Stimulated activated CD8-positive, alpha-beta memory T cell treated with anti-CD3 and anti-CD28 coated beads, Interleukin-2, amount 100 ng/mL, for 48 hours (primary cell): ENCODE data around the gene NOTO.

Experiments
- DNase-seq, 2 donors: peaks; one replicate each; pipeline ENCODE4 v3.0.0-alpha.2; 2020; ENCODE audit warnings: low read depth in 2 of 2

NOTO gene

DNA sequence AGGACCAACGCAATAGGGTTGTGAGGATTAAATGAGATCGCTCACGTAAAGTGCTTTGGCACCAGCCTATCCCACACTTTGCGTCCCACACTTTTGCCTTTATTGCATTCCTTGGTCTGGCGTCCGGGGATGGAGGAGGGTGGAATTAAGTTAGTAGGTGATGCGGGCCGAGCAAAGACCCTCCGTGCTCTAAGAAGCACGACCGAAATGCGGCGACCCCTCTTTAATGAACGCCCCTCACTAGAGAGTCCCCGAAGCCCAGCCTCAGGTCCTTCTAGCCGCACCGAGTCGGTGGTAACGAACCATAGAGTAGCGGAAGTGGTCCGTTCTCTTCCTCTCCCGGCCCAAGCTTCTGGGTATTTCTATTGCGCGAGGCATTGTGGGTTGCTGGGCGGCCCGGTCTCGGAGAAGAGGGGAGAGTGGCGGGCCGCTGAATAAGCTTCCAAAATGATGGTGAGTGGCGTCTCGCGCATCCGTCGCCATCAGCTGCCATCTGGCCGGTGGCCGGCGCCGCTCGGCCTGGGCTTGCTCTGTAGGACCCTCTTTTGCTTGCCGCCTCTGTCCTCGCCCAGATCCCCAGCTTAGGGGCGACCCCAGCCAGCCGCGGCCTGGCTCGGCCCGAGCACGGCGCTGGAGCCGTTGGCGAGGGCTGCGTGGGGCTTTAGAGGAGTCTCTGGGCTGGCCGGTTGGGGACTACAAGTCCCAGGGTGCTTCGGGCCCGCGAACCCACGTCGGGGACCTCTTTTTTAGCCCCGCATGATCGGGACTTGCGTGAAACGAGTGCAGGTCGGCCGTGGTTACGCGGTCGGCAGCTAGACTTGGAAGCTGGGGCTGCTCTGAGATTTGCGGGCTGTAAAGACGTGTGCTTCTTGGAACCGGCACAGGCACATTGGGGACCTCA, 31.8 kb downstream of the NOTO start, which contains the start of gene CCT7:
Gene CCT7, plus strand, starts transcription at position 377 of the 901 bp plus-strand sequence. Its CDS starts 71 bp downstream, at position 448.
- peak; percentile 70 to 75 for DNase-seq

DNA sequence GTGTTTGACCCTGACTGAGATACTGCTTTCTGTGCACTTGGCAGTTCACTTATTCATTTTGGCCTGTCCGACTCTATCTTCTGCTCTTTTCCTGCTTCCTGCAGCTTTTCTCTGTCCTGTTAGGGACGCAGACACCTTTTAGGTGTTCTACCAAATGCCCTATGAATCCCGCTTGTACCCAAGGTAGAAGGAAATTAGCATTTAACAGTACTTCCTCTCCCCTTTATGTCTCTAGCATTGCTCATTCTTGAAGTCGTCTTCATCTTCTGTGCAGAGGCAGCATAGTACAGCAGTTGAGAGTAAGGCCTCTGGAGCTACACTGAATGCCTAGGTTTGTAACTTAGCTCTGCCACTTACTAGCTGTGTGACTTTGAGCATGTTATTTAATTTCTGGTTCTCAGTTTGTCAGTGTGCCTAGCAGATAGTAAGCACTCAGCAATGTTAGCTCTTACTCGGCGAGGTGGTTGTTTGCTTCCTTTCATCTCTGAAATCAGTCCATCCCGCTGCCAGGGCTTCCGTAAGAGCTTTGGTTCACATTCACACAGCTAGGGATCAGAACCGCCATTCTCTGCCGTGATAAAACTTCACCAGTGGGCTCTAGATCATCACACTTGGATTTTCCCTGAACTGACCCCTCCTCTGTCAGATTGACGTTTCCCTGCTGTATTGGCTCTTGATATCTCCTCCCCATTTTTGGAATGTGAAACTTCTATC, 33.1 kb downstream of the NOTO start:
- DNase-seq, result no peak

DNA sequence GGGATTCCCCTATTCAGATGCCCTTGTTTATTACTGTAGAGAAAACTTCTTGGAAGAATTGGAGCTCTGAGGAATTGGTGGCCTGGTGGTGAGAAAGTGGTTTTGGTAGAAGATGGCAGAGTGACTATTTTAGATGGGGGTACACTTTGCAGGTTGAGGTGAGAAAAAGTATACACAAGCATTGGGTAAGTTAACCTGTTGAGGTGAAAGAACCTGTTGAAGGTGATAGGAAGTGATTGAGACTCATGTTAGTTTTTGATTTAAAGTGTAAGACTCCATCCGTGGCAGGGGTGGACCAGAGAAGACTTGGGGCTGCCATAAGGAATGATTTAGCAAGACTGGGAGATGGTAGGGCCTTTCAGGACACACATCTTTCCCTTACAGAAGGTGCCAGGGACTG, 34.8 kb downstream of the NOTO start:
- no peak for DNase-seq

DNA sequence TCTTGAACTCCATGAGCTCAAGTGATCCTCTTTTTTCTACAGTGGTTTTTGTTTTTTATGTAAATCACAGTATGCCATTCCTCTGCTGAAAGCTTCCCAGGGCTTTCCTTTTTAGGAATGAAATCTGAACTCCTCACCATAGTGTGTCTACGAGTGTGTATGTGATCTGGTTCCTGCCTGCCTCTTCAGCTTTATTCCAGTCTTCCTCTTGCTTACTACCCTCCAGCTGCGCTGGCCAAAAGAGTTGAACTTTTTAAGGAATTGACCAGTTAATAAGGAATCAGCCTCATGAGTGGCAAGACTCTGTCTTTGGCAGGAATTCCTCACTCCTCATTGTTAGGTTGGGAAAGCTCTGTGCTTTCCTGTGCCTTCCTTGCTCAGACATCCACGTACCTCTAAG, 35.8 kb downstream of the NOTO start:
- DNase-seq, result no peak

DNA sequence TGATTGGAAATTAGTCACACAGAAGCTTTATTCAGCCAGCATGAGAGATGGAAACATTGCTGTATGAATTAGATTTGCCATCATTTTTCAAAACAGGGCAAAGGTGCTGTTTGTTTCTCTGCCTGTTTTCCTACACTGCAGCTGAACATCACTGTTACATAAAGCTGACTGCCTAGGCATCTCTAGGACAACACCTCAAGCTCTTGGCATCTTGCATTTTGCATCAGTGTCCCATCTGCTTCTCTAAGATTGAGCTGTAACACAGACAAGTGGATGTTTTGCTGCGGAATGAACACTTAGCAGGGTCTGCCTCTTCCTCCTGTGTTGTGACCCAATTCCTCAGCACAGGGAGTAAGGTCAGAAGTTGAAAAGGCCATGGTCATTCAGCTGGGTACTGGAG, 36.6 kb downstream of the NOTO start:
- no peak for DNase-seq

DNA sequence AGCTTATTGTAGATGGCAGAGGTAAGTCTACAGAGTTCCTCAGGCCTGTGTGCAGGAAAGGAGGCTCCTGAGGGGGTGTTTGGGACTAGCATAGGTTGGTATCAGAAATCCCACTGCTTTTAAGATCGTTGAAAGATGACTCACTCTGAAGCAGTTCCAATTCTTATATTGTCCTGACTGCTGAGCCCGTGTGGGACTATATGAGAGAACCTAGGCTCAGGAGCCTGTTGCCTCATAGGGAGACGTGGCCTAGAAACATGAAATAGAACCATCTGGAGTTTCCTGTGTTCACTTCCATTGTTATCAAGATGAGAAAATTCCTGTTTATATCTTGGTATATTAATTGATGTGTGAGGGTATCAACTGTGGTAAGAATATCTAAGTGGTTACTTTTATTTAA, 37.4 kb downstream of the NOTO start:
- no peak for DNase-seq

DNA sequence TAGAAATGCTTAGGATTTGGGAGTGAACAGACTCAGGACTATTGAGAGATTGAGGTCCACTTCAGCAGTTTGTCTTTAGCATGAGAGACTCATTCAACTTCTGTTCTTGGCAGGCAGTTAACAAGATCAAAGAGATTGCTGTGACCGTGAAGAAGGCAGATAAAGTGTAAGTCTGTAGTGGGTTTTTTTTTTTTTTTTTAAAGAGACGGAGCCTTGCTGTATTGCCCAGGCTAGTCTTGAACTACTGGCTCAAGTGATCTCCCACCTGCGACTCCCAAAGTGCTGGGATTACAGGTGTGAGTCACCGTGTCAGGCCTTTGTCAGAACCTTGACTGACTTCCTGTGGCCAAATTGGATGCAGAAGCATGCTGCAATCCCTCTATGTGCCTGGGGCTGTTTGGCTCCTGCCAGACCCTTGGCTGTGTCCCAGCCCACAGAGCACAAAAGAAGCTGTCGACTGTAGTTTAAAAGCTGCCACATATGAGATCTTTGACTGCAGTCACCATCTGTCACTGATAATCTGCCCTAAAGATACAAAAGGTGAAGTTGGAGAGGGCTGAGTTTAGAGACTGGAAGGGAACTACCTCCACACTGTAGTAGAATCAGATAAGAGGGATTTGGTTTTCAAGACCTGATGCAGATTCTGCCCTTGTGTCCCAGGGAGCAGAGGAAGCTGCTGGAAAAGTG, 41.7 kb downstream of the NOTO start:
- no peak for DNase-seq

DNA sequence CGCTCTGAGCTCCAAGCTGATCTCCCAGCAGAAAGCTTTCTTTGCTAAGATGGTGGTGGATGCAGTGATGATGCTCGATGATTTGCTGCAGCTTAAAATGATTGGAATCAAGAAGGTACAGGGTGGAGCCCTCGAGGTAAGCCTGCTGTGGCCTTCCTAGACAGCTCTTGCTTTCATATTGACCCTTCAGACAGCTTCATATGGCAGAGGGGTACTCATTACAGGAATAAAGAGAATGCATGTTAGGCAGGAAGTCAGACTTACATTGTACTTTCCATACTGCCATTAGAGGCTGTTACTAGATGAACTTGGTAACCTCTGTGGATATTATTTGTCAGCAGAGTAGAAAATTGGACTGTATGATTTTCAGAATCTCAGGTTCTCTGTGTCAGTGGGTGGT, 42.2 kb downstream of the NOTO start:
- DNase-seq, result no peak

DNA sequence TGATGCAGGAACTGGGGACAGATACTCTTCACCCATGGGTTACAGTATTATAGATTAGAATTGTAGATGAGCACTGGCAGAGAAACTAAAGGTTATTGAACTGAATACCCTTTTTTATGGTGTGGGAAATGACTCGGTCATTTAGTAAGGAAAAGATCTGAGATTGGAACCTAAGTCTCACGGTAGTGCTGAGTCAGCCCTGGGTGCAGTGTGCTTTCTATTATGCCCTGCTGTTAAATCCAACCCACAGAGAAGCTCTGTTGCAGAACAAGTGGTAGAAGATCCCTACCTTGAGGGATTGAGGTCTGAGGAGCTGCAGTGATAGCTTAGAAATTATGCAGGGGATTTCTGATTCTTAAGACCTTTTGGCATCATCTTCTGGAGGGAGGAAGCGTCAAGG, 44.5 kb downstream of the NOTO start:
- no peak for DNase-seq

DNA sequence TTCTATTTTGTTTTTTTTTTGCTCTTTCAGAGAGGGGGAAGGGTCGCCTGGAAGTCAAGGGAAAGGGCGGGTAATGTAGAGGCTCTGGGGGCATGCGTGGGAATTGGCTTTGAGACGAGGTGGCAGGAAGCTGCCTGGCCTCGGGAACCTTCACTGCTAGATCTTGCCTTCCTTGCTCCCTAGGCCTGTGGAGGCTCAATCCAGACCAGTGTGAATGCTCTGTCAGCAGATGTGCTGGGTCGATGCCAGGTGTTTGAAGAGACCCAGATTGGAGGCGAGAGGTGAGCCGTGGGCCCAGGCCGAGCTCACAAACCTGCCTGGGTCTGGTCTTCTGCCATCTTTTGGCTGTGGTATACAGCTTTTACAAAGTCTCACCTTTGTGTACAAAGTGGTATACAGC, 47.3 kb downstream of the NOTO start:
- no peak for DNase-seq

DNA sequence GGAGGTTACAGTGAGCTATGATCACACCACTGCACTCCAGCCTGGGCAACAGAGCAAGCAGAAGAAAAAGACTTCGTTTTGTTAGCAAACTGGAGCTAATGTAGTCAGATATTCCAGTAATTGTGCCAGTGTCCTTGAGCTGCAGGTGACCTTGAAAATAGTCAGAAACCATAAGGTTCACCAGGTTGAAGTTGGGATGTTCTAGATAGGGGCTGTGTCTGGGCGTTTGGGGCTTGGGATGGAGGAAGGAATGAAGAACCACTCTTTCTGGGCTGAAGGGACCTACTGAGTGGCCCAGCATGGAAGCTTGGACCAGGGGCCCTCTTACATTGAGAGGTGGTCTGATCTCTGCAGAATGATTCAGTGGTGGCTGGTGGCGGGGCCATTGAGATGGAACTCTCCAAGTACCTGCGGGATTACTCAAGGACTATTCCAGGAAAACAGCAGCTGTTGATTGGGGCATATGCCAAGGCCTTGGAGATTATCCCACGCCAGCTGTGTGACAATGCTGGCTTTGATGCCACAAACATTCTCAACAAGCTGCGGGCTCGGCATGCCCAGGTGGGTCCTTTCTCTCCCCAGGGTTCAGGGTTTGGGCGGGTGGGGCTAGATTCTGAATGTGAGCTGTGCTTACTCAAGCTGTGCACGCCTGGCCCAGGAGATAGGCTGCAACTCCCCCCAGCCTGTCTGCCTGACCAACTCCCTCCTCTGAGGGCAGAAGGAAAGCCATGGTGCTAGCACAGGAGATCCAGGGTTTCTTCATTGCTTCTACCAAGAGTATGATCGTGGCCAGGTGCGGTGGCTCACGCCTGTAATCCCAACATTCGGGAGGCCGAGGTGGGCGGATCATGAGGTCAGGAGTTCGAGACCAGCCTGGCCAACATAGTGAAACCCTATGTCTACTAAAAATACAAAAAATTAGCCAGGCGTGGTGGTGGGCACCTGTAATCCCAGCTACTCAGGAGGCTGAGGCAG, 48.8 kb downstream of the NOTO start:
- DNase-seq, result no peak

DNA sequence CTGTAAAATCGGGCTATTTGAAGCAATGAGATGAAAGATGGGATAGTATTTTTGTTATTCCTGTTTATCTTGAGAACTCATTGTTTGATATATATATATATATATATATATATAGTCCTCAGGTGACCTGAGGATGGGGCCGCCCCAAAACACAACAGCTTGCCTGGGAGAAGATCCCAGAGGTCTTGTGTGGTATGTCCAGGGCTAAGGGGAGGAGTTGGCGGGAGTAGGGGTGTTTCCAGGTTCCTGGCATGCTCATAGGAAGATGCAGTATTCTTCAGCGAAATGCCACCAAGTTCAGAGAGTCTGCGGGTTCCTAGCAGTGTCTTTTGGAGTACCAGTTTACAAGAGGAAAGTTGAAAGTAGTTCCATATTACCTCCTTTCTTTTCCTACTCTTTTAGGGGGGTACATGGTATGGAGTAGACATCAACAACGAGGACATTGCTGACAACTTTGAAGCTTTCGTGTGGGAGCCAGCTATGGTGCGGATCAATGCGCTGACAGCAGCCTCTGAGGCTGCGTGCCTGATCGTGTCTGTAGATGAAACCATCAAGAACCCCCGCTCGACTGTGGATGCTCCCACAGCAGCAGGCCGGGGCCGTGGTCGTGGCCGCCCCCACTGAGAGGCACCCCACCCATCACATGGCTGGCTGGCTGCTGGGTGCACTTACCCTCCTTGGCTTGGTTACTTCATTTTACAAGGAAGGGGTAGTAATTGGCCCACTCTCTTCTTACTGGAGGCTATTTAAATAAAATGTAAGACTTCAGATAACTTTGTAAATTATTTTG, 50.1 kb downstream of the NOTO start:
- no peak for DNase-seq

DNA sequence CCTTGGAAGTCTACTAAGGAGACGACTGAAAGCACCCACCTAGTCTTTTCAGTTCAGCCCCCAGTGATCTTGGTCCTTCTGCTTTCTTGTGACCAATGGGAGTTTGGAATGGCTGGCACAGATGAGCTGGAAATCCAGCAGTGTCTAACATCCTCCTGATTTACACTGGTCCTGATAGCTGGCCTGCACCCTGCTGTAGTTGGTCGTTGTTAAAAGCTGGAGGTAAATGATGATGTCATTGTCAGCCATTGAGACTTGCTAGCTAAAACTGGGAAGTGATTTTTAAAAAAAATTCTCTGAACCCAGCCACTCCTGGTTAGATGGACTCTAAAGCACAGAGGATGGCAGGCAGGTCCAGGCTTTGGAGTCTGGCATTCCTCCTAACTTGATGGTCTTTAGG, 51.0 kb downstream of the NOTO start:
- no peak for DNase-seq

DNA sequence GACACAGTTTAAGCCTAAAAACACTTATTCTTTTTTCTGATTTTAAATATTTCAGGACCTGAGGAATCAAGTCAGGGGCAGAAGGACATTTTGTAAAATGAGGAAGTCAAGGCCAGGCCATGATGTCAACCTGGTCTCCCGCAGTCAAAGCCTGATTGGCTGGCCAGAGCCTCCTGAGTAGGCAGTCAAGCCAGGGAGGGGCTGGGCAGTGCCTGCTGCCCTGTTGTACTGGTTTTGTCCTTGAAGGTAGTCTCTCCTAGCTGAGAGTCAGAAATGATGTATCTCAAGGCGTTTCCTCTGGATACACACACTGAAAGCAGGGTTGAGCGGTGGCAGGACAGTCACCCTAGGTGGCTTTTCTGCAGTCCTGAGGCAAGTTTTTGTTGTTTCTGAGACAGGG, 51.5 kb downstream of the NOTO start:
- DNase-seq, result no peak

DNA sequence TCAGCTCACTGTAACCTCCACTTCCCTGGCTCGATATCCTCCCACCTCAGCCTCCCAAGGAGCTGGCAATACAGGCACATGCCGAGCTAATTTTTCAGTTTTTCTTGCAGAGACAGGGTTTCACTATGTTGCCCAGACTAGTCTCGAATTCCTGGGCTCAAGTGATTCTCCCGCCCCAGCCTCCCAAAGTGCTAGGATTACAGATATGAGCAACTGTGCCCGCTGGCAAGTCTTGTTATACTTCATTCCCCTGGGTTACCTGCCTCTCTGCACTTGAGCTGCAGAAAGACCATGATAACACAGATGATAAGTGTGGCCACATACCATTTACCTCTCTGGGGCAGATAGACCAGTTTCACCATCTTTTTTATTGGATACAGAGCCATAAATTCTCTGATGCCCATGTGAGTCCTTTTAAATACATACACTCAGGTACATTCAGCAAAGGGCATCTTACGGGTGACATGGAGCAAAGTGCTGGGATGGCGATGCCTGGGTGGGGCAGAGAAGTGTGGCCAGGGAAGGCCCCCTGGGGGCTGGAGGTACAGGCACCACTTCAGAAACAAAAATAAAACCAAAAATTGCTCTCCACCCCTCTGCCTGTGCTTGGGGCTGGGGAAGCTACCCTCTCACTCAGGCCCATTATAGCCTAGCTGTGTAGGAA, 52.1 kb downstream of the NOTO start:
- no peak for DNase-seq

DNA sequence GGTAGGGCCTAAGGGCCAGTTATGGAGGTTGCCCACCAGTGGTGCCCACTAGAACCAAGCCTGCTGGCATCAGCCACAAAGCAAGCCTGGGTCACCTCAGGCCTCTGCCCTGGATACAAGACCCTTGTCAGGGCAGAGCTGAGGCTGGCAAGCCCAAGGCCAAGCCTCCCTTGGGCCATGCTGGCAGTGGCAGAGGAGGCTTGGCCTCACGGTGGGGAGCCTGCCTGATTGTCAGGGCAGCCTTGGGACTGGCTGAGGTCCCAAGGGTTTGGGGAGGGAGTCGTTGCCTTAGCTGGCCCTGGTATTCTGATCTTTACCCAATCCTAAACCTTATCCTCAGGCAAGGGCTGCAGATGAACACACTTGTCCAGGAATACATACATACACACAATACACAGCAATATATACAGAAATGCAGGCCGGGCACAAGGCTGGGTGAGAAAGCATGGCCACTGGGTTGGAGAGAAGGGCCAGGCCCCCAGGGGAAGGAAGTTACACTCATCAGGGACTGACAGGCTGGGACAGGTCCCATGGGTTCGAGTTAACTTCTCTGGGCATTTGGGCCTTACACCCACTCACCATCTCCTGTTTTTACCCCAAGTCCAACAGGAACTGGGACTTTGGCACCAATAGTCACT, 52.8 kb downstream of the NOTO start:
- no peak for DNase-seq

DNA sequence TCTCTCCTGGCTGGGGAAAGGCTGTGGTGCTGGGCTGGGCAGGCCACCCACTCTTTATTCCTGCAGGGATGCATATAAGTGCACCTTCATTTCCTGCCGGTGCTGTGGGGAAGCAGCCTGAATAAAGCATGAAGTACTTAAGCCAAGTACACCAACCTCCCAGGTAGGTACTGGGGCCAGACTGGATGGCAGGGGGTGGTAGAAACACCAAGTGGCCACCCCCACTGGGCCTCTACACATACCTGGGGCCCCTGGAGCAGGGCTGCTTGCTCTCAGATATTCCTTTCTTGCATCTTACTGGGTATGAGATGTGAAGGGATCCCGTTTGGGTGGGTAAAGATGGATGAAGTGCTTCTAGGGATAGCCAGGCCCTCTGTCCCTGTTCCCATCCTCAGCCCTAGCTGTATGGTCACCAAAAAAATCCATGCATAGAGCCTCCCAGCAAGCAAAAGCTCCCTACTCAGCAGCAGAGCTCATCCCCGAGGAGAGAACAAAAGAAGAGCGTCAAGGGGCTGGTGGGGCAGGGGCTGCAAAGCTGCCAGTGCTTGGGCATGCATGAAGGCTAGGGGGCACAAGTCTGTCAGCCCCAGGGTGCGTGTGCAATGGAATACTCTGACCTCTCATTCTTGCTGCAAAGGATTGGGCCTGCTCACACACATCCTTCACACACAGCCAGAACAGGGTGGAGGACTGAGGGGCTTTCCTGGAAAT, 53.7 kb downstream of the NOTO start:
- no peak for DNase-seq

DNA sequence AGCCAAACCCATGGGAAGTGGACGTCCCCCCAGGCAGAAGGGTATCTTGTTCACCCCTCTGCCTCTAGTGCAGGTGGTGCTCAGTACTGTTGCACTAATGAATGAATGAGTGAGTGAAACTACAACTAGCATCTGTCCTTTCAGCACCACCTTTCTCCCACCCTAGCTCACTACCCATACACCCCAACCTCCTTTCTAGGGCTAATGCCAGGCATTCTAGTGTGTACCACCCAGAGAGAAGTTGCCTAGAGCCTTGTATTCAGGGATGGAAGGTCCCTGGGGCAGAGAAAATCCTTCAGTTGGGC, 54.2 kb downstream of the NOTO start:
- DNase-seq, result no peak

DNA sequence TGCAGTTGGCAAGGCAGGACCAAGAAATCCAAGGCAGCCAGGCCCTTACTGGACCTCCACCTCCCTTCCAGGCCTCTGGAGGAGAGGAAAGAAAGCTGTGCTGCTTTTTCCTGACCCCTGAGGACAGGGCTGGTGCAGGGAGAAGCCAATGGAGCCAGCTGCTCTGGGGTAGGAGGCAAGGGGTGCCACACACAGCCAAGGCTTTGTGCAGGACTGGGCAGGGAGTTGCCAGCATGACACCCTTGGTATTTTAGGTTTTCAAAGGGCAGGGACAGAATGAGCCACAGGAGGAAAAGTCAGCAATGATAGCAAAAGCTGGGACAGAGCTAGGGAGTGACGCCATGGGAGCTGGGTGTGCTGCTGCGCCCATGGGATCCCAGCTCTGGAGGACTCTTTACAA, 54.6 kb downstream of the NOTO start:
- DNase-seq, result no peak
